Activated CD4-positive, alpha-beta T cell treated with anti-CD3 and anti-CD28 coated beads, Interleukin-2, amount 10 ng/mL, durations not matched to agents 7 days and 5 days (primary cell): Measurements from ENCODE around the gene GTPBP4. TPM values are rescaled to one million over a fixed set of nuclear protein-coding genes. Genes with fewer than 3 reads are reported as not detected.
"Not testable (repeated sequence)": the region's sequence is repeated elsewhere in the genome, so short reads cannot be mapped to it uniquely, and the experiment has no call there.

Experiments used
- CTCF ChIA-PET: fragments of 350-600 bp; sonication (Branson Sonifier 250); formaldehyde crosslinking; loops from one replicate; lab custom pipeline; 2021; ENCODE audit warnings: antibody characterized with exemption; lab: Charles Lee
- POLR2A ChIA-PET: fragments of 350-600 bp; sonication (Branson Sonifier 250); formaldehyde crosslinking; loops from one replicate; lab custom pipeline; 2021; ENCODE audit warnings: antibody characterized with exemption; lab: Charles Lee
- DNase-seq: peaks from one replicate; pipeline ENCODE4 v3.0.0-alpha.2; 2020
- H3K27ac Mint-ChIP-seq: one replicate; pipeline ENCODE4 v1.8.0; 2021; ENCODE audit warnings: mild to moderate bottlenecking, moderate library complexity, mixed read lengths
- H3K27me3 Mint-ChIP-seq: one replicate; pipeline ENCODE4 v1.8.0; 2021; ENCODE audit warnings: mixed read lengths
- H3K36me3 Mint-ChIP-seq: one replicate; pipeline ENCODE4 v1.8.0; 2021; ENCODE audit warnings: low read depth, mixed read lengths
- H3K4me1 Mint-ChIP-seq: one replicate; pipeline ENCODE4 v1.8.0; 2021; ENCODE audit warnings: mixed read lengths
- H3K4me3 Mint-ChIP-seq: one replicate; pipeline ENCODE4 v1.8.0; 2021; ENCODE audit warnings: mild to moderate bottlenecking, moderate library complexity, mixed read lengths
- H3K9me3 Mint-ChIP-seq: one replicate; pipeline ENCODE4 v1.8.0; 2021; ENCODE audit warnings: mixed read lengths
- total RNA-seq, 2 experiments: library from RNA; stranded (reverse); gene quantifications; one replicate each; pipeline ENCODE4 v1.2.3, GENCODE V29; 2021

Gene GTPBP4
- total RNA-seq, 2 experiments from 2014 or later: 53.2 to 63.2 TPM

DNA sequence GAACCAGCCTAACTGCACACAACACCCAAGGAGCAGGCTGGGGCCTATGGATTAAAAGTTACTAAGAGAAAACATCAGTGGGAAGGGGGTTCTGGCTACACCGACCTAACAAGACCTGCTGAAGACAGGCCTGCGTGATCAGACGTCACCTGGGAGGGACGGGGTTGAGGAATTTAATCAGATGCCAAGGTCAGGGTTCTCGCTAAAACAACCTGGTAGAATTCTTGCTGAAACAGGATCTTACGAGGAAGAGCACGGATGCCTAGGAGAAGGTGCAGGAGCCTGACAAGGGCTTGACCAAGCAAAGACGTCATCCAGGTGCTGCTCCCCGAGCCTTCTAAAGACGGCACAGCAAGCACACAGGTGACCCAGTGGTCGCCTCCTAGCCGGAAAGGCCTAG lies 35.9 kb downstream of the GTPBP4 start:
- H3K9me3 Mint-ChIP-seq: no peaks in the 10 kb centered on the region
- ChIA-PET POLR2A (no interaction called here), CTCF (no interaction called here)
- no peak for DNase-seq
- H3K36me3 Mint-ChIP-seq: peaks cover 5% of the 10 kb centered on the region
- no peak overlapping the region for H3K27ac Mint-ChIP-seq
- no peak overlapping the region for H3K4me3 Mint-ChIP-seq
- no peaks in the 10 kb centered on the region for H3K4me1 Mint-ChIP-seq
- H3K27me3 Mint-ChIP-seq: no peaks in the 10 kb centered on the region

DNA sequence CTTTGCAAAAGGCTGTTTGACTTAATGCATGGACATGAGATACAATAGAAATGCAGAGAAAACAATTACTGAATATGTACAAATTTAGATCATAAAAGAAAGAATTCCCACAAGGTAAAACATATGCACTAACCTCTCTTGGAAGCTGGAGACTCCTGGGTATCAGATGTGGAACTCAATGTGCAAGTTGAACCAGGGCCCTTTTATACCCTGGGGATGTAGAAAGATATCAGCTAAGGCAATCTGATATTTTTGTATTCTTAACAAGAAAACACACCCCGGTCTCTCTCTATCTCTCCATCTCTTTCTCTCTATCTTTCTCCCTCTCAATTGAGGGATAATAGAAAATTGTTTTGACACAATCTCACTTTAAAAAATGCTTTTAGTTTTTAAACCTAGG lies 37.4 kb downstream of the GTPBP4 start, which contains the start of gene IDI2:
TSS of gene IDI2 (minus strand) at position 177 of the 400 bp plus-strand sequence. CDS start 1,136 bp downstream, outside the sequence.
- CTCF ChIA-PET: interaction anchor here (1.0 kb wide), 1 partner anchor 10 kb away, joined by 3 read pairs; no protein-coding TSS in a partner anchor
- Mint-ChIP-seq H3K9me3 (no peaks in the 10 kb centered on the region), H3K27me3 (no peaks in the 10 kb centered on the region), H3K36me3 (no peaks in the 10 kb centered on the region), H3K27ac (no peak within 1 kb of the TSS), H3K4me3 (no peak within 1 kb of the TSS), H3K4me1 (no peaks in the 10 kb centered on the region)
- POLR2A ChIA-PET: interaction anchor here (1.2 kb wide), 1 partner anchor 10 kb away, joined by 4 read pairs; no protein-coding TSS in a partner anchor
- DNase-seq: no peak

DNA sequence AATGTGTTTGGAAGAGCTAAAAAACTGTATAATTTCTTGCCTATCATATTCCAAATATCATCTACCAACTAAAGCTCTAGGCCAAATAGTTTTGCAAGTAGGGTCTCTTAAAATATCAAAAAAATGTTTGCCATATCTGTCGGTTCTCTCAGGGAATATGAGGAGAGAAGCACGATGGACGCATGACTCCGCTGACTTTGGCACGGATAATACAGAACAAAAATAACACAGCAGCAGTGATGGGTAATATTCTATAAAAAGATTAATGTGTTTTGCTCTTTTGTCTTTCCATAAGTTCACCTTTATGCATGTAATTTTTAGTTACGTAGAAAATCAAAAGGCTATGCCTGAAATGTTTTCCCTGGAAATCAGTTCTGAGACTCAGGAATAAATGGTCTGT lies 38.3 kb downstream of the GTPBP4 start:
- H3K36me3 Mint-ChIP-seq: no peaks in the 10 kb centered on the region
- no peaks in the 10 kb centered on the region for H3K9me3 Mint-ChIP-seq
- no peak for DNase-seq
- ChIA-PET CTCF (interaction anchor here (1.0 kb wide), 1 partner anchor 9 kb away, joined by 3 read pairs; no protein-coding TSS in a partner anchor), POLR2A (interaction anchor here (1.2 kb wide), 1 partner anchor 9 kb away, joined by 4 read pairs; no protein-coding TSS in a partner anchor)
- no peaks in the 10 kb centered on the region for H3K4me1 Mint-ChIP-seq
- no peaks in the 10 kb centered on the region for H3K27me3 Mint-ChIP-seq
- H3K4me3 Mint-ChIP-seq: no peak overlapping the region
- no peak overlapping the region for H3K27ac Mint-ChIP-seq

DNA sequence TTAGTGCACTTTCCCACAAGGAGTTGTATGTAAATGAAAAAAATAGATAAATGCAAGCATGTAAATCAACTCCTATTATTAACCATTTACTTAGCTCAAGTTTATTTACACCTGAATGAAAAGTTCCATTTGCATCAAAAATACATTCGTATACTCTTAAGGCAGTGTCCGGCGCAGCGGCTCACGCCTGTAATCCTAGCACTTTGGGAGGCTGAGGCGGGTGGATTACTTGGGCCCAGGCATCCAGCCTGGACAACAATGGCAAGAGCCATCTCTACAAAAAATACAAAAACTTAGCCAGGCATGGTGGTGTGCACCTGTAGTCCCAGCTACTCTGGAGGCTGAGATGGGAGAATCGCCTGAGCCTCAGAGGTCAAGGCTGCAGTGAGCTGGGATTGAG lies 41.6 kb downstream of the GTPBP4 start:
- no peaks in the 10 kb centered on the region for H3K36me3 Mint-ChIP-seq
- H3K9me3 Mint-ChIP-seq: no peaks in the 10 kb centered on the region
- no peak overlapping the region for H3K4me3 Mint-ChIP-seq
- ChIA-PET POLR2A (no interaction called here), CTCF (interaction anchor here (0.7 to 1.0 kb wide), 2 partner anchors 10 to 13 kb away, joined by 3 to 4 read pairs; no protein-coding TSS in a partner anchor)
- DNase-seq: no peak
- H3K27me3 Mint-ChIP-seq: no peaks in the 10 kb centered on the region
- no peaks in the 10 kb centered on the region for H3K4me1 Mint-ChIP-seq
- H3K27ac Mint-ChIP-seq: no peak overlapping the region

DNA sequence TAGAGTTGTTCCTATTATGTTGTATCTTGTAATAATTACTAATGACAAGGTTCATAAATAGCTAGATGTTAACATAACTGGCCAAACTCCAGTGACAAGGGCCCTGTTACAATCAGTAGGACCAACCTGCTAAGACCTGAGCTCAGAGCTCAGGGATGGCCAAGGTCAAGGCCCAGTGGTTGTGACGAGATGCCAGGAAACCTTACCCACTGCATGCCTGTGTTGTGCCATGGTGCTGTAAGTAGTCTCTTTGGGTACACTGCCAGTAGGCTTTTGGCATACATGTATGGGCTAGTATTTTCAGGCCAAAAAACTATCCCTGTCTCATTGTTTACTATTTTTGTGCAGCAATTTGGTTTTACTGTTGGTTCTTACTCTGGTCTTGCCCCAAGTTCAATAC lies 45.4 kb downstream of the GTPBP4 start:
- ChIA-PET CTCF (no interaction called here), POLR2A (no interaction called here)
- H3K9me3 Mint-ChIP-seq: no peaks in the 10 kb centered on the region
- no peak overlapping the region for H3K27ac Mint-ChIP-seq
- DNase-seq: no peak
- H3K36me3 Mint-ChIP-seq: peaks cover 8% of the 10 kb centered on the region
- H3K4me1 Mint-ChIP-seq: peaks cover 6% of the 10 kb centered on the region
- no peaks in the 10 kb centered on the region for H3K27me3 Mint-ChIP-seq
- no peak overlapping the region for H3K4me3 Mint-ChIP-seq

DNA sequence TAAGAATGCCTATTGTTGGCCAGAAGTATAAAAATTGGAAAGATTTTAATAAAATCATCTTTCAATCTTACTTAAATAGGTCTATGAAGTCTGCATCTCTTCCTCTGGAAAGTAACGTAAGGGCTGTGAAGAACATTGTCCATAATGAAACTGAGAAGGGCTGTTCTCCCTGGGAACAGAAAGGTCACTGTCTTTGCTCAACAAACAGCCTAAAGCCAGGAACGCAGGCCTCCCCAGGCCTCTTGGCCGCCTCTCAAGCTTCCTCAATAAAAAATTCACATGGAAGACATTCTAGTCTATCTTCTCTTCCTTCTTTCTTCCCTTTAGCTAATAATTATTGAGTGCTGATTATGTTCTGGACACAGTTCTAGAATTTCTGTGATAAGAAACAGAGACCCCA lies 46.5 kb downstream of the GTPBP4 start:
- Mint-ChIP-seq H3K4me1 (peaks cover 6% of the 10 kb centered on the region), H3K27ac (no peak overlapping the region), H3K27me3 (no peaks in the 10 kb centered on the region), H3K9me3 (no peaks in the 10 kb centered on the region), H3K36me3 (peaks cover 8% of the 10 kb centered on the region), H3K4me3 (no peak overlapping the region)
- ChIA-PET CTCF (interaction anchor here (0.7 kb wide), 1 partner anchor 8 kb away, joined by 3 read pairs; no protein-coding TSS in a partner anchor), POLR2A (interaction anchor here (0.6 to 1.3 kb wide), 2 partner anchors 8 to 47 kb away, joined by 3 to 4 read pairs; partner anchors contain the start of gene GTPBP4)
- no peak for DNase-seq

DNA sequence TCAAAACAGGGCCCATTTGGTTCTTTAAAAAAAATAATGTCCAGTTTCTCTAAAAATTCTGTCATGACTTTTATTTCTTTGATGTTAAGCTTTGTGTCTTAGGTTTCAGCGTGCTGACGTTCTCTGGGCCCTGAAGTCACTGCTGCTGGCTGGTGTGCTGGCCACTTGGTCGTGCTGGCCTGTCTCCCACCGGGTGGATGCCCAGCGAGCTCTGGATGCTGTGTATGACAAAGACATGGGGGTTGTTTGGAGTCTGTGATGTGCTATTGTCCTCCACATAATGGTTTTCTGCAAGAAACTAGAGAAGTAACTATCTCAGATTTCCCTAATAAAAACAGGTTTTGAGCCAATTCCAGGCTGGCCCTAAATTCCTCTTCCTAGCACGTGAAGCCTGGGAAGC lies 47.0 kb downstream of the GTPBP4 start:
- DNase-seq: no peak
- CTCF ChIA-PET: interaction anchor here (0.7 kb wide), 1 partner anchor 9 kb away, joined by 3 read pairs; no protein-coding TSS in a partner anchor
- Mint-ChIP-seq H3K27me3 (no peaks in the 10 kb centered on the region), H3K4me3 (no peak overlapping the region), H3K9me3 (no peaks in the 10 kb centered on the region), H3K27ac (no peak overlapping the region), H3K4me1 (peaks cover 6% of the 10 kb centered on the region), H3K36me3 (peaks cover 11% of the 10 kb centered on the region)
- POLR2A ChIA-PET: interaction anchor here (0.6 to 1.3 kb wide), 2 partner anchors 9 to 47 kb away, joined by 3 to 4 read pairs; partner anchors contain the start of gene GTPBP4

DNA sequence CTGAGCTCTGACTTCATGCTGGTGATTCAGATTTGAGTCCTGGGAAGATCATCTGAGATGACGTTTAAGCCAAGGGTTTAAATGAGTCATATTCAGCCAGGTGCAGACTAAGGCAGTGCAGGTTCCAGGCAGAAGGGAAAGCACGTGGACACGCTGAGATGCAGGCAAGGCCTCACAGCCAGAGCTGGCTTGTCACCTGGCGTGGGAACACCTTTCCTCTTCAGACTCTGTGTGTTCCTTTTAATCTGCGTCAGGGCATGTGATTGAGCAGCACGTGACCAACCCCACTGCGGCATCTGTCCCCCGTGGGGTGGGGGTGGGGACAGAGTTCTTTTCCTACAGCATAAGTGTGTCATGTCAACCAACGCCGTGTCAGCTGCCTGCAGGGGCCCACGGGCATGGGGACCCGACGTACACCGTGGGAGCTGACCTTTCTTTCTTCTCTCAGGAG lies 48.1 kb downstream of the GTPBP4 start:
- Mint-ChIP-seq H3K36me3 (peaks cover 21% of the 10 kb centered on the region), H3K4me3 (no peak overlapping the region), H3K9me3 (no peaks in the 10 kb centered on the region), H3K4me1 (peaks cover 14% of the 10 kb centered on the region), H3K27me3 (no peaks in the 10 kb centered on the region), H3K27ac (no peak overlapping the region)
- CTCF ChIA-PET: interaction anchor here (0.6 to 0.7 kb wide), 2 partner anchors 25 to 59 kb away, joined by 3 read pairs; no protein-coding TSS in a partner anchor
- no peak for DNase-seq
- POLR2A ChIA-PET: no interaction called here

DNA sequence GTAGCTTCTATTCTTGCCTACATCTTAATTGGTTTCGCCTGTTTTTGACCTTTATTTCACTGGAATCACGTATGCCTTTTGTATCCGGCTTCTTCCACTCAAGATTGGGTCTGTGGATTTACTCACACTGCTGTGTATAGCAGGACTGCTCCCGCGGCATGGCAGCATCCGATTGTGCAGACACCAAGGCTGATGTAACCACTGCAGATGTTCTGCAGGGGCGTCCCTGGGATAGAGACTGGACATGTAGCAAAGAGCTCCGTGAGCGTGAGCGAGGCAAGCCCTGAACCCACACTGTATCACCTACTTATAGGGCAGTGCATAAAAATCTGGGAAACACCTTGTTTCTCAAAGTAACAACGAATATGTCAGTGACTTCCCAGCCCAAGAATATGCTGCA lies 48.9 kb downstream of the GTPBP4 start:
- Mint-ChIP-seq H3K4me1 (peaks cover 15% of the 10 kb centered on the region), H3K27me3 (no peaks in the 10 kb centered on the region), H3K36me3 (peaks cover 23% of the 10 kb centered on the region), H3K9me3 (no peaks in the 10 kb centered on the region), H3K4me3 (no peak overlapping the region), H3K27ac (no peak overlapping the region)
- CTCF ChIA-PET: interaction anchor here (0.6 kb wide), 1 partner anchor 45 kb away, joined by 3 read pairs; no protein-coding TSS in a partner anchor
- POLR2A ChIA-PET: no interaction called here
- DNase-seq: no peak

DNA sequence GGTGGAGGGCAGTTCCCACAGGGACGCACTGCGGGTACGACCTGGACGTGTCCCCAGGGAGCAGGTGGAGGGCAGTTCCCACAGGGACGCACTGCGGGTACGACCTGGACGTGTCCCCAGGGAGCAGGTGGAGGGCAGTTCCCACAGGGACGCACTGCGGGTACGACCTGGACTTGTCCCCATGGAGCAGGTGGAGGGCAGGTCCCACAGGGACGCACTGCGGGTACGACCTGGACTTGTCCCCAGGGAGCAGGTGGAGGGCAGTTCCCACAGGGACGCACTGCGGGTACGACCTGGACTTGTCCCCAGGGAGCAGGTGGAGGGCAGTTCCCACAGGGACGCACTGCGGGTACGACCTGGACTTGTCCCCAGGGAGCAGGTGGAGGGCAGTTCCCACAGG lies 50.5 kb downstream of the GTPBP4 start:
- H3K4me1 Mint-ChIP-seq: peaks cover 24% of the 10 kb centered on the region
- DNase-seq, H3K27me3 Mint-ChIP-seq, H3K9me3 Mint-ChIP-seq, POLR2A ChIA-PET, H3K4me3 Mint-ChIP-seq, CTCF ChIA-PET, H3K27ac Mint-ChIP-seq: not testable (repeated sequence)
- H3K36me3 Mint-ChIP-seq: peaks cover 33% of the 10 kb centered on the region

DNA sequence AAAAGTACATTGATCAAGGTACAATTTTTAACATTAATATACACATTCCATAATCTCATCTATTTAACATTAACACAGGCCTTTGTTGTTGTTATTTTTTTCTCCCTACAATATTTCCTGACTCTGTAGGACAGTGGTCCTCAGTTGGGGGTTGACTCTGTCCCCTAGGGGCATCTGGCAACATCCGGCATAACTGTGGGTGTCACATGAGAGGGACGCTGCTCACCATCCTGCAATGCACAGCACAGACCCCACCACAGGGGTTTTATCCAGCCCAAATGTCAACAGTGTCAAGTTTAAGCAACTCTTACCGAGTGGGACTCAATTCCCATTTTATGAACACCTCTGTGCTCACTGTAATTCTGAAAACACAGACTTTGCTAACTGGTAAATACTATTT lies 51.9 kb downstream of the GTPBP4 start:
- CTCF ChIA-PET: no interaction called here
- peaks cover 36% of the 10 kb centered on the region for H3K36me3 Mint-ChIP-seq

DNA sequence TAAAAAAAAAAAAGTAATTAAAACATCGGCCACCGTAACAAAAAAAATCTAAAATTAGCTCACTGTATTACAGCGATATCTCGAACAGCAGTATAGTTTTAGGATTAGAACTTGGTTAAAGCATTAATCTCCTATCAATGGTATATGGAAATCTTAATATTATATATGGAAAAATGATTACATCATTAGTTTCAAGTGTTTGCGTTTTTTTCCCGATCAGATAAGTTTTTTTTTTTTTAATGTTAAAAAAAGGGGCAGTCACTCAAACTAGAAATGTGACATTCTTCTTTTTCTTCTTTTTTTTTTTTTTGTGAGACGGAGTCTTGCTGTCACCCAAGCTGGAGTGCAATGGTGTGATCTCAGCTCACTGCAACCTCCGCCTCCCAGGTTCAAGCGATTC lies 53.3 kb downstream of the GTPBP4 start:
- Mint-ChIP-seq H3K36me3 (peaks cover 43% of the 10 kb centered on the region), H3K27me3 (no peaks in the 10 kb centered on the region), H3K27ac (no peak overlapping the region), H3K4me1 (peaks cover 47% of the 10 kb centered on the region), H3K9me3 (no peaks in the 10 kb centered on the region), H3K4me3 (no peak overlapping the region)
- CTCF ChIA-PET: interaction anchor here (0.6 kb wide), 1 partner anchor 9 kb away, joined by 3 read pairs; no protein-coding TSS in a partner anchor
- DNase-seq: no peak
- POLR2A ChIA-PET: no interaction called here

More for the DNA sequence above, 51.9 kb downstream of the GTPBP4 start:
- no peak for DNase-seq
- Mint-ChIP-seq H3K27me3 (no peaks in the 10 kb centered on the region), H3K4me1 (peaks cover 37% of the 10 kb centered on the region), H3K27ac (no peak overlapping the region), H3K4me3 (no peak overlapping the region), H3K9me3 (no peaks in the 10 kb centered on the region)
- POLR2A ChIA-PET: no interaction called here

DNA sequence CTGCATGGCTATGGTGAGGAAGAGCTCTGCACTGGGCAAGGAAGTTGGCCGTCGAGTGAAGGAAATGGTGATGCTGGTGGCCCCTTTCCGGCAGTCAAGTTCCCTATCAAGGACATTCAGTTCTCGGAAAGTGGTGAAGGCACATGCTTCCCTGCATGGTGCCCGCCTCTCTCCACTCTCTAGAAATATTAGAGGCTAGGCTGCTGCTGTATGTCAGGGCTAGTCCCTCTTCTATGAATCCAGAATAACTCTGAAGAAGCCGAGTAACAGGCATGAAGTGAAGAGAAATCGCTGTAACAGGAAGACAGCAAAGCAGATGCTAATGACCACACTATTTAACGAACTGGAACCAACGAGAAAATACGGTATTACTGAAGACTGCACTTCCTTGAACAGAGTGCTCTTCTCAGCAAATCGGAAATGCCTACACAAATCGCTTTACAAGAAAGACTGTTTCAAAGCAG lies 55.3 kb downstream of the GTPBP4 start:
- Mint-ChIP-seq H3K27ac (peak overlapping the region; percentile 93), H3K36me3 (peaks cover 42% of the 10 kb centered on the region), H3K9me3 (no peaks in the 10 kb centered on the region), H3K4me3 (peak overlapping the region; percentile 73), H3K27me3 (no peaks in the 10 kb centered on the region), H3K4me1 (peaks cover 50% of the 10 kb centered on the region)
- CTCF ChIA-PET: interaction anchor here (0.6 to 1.0 kb wide), 2 partner anchors 24 to 38 kb away, joined by 3 to 6 read pairs; no protein-coding TSS in a partner anchor
- POLR2A ChIA-PET: interaction anchor here (0.7 kb wide), 1 partner anchor 112 kb away, joined by 4 read pairs; the partner anchor contains the start of gene LARP4B
- no peak for DNase-seq
